GM18951 (cell line): ENCODE measurements around the gene ARL15.

Source experiments
- POLR2A ChIP-seq: IDR thresholded peaks from 4 replicates; pipeline ENCODE4 v1.6.1; 2011; ENCODE audit warnings: mild to moderate bottlenecking; ENCODE audit not compliant: insufficient read length, insufficient read depth; ENCODE audit errors: extremely low read depth
- in situ Hi-C: fragments of 300-500 bp; cut with MboI; formaldehyde crosslinking; loops from one replicate; pipeline ENCODE4 v1.12.0; 2022; ENCODE audit warnings: low sequenced_read_pairs, mixed read lengths, inconsistent platforms; ENCODE audit not compliant: unreplicated experiment

Gene ARL15

GRCh38 chr5:54325610-54326311 lies 15.4 kb upstream of the ARL15 start:
- no peak for TF ChIP-seq POLR2A

GRCh38 chr5:54325272-54325609 lies 14.9 kb upstream of the ARL15 start:
- in situ Hi-C loops, result no loop called here
- no peak for TF ChIP-seq POLR2A

More at GRCh38 chr5:54325610-54326311, 15.4 kb upstream of the ARL15 start:
- in situ Hi-C loops, result no loop called here

GRCh38 chr5:54324651-54325271 lies 14.4 kb upstream of the ARL15 start:
- in situ Hi-C loops, result no loop called here
- no peak for TF ChIP-seq POLR2A

GRCh38 chr5:54323495-54323894 lies 13.1 kb upstream of the ARL15 start:
- TF ChIP-seq POLR2A, result no peak
- in situ Hi-C loops, result no loop called here

- TF ChIP-seq POLR2A, result no peak
- in situ Hi-C loops, result no loop called here
Measured at GRCh38 chr5:54320256-54320655, 9.9 kb upstream of the ARL15 start.

- no peak for TF ChIP-seq POLR2A
- in situ Hi-C loops, result no loop called here
Measured at GRCh38 chr5:54317511-54318260, 7.3 kb upstream of the ARL15 start.

GRCh38 chr5:54315736-54316528 lies 5.6 kb upstream of the ARL15 start:
- in situ Hi-C loops, result no loop called here
- no peak for TF ChIP-seq POLR2A

- in situ Hi-C loops, result no loop called here
- no peak for TF ChIP-seq POLR2A
Measured at GRCh38 chr5:54313311-54314270, 3.2 kb upstream of the ARL15 start.

GRCh38 chr5:54312499-54312898 lies 2.1 kb upstream of the ARL15 start:
- in situ Hi-C loops, result no loop called here
- no peak for TF ChIP-seq POLR2A

GRCh38 chr5:54311176-54311677 lies 854 bp upstream of the ARL15 start:
- in situ Hi-C loops, result no loop called here
- no peak for TF ChIP-seq POLR2A

- TF ChIP-seq POLR2A, result no peak
- in situ Hi-C loops, result no loop called here
Measured at GRCh38 chr5:54309691-54310432, 511 bp downstream of the ARL15 start.
